Caco-2 (cell line): ENCODE results near the gene GRIN1. TPM values are rescaled to one million over a fixed set of nuclear protein-coding genes. Genes with fewer than 3 reads are reported as not detected.
A peak's percentile ranks its signal among the peaks of the same experiment; 100 is the strongest.

ENCODE experiments used
- BruUV-seq: library from RNA; stranded (reverse); fragments of 400-500 nt; replicated peaks from 2 replicates; lab custom pipeline; 2021; lab: Mats Ljungman, UMichigan
- CTCF ChIA-PET: fragments of 300-600 bp; sonication (Branson Sonifier 250); formaldehyde crosslinking; loops from one replicate; lab custom pipeline; 2022; ENCODE audit warnings: antibody characterized with exemption; lab: Charles Lee
- POLR2A ChIA-PET: fragments of 300-600 bp; sonication (Branson Sonifier 250); formaldehyde crosslinking; loops from one replicate; lab custom pipeline; 2022; ENCODE audit warnings: antibody characterized with exemption; lab: Charles Lee
- DNase-seq, 2 experiments: peaks; one replicate each; pipeline versions ENCODE4 v3.0.0 to v3.0.0-alpha.2; 2020 to 2022
- H3K27me3 ChIP-seq: replicated peaks from 2 replicates; pipeline ENCODE4 v1.6.0; 2011; ENCODE audit warnings: low read length; ENCODE audit not compliant: control insufficient read depth, insufficient read depth
- H3K36me3 ChIP-seq: 2 replicates; pipeline ENCODE4 v1.5.1; 2011; ENCODE audit warnings: low read length; ENCODE audit not compliant: control insufficient read depth, insufficient read depth
- H3K4me1 ChIP-seq: fragments of 250-450 bp; sonication (Bioruptor Pico); 2 replicates; pipeline ENCODE4 v1.5.1; 2020; ENCODE audit warnings: mild to moderate bottlenecking
- H3K4me3 ChIP-seq: 2 replicates; pipeline ENCODE4 v1.5.1; 2011; ENCODE audit warnings: low read depth, mild to moderate bottlenecking, control low read depth, low read length
- H3K9me3 ChIP-seq: fragments of 250-450 bp; sonication (Bioruptor Pico); 2 replicates; pipeline ENCODE4 v1.5.1; 2020; ENCODE audit warnings: mild to moderate bottlenecking, moderate library complexity
- H3K27ac Mint-ChIP-seq: one replicate; pipeline ENCODE4 v1.8.0; 2022; ENCODE audit warnings: mixed read lengths; ENCODE audit not compliant: unreplicated experiment
- H3K27me3 Mint-ChIP-seq: one replicate; pipeline ENCODE4 v1.8.0; 2022; ENCODE audit warnings: mixed read lengths; ENCODE audit not compliant: insufficient read depth, unreplicated experiment
- H3K36me3 Mint-ChIP-seq: one replicate; pipeline ENCODE4 v1.8.0; 2022; ENCODE audit warnings: mild to moderate bottlenecking, mixed read lengths; ENCODE audit not compliant: insufficient read depth, unreplicated experiment
- H3K4me1 Mint-ChIP-seq: one replicate; pipeline ENCODE4 v1.8.0; 2022; ENCODE audit warnings: low read depth, mixed read lengths; ENCODE audit not compliant: unreplicated experiment
- H3K4me3 Mint-ChIP-seq: one replicate; pipeline ENCODE4 v1.8.0; 2022; ENCODE audit warnings: mild to moderate bottlenecking, moderate library complexity, mixed read lengths; ENCODE audit not compliant: unreplicated experiment
- H3K9me3 Mint-ChIP-seq: one replicate; pipeline ENCODE4 v1.8.0; 2022; ENCODE audit warnings: mixed read lengths; ENCODE audit not compliant: unreplicated experiment
- intact Hi-C: fragments of 100-400 bp; cut with micrococcal nuclease; formaldehyde crosslinking; loops from one replicate; pipeline ENCODE4 v1.10.0; 2022; ENCODE audit not compliant: unreplicated experiment
- total RNA-seq: library from RNA; stranded (reverse); gene quantifications from 2 replicates; pipeline ENCODE4 v1.2.3, GENCODE V29; 2022
- TF ChIP-seq, protein P1 (sequence below), 2 experiments: fragments of 200-600 bp in 1 of 2; IDR thresholded peaks; 1 replicate in 1 of 2; 2 replicates in 1 of 2; pipeline versions ENCODE4 v1.5.1 to v1.8.0; 2011 to 2022; ENCODE audit warnings: antibody characterized with exemption in 1 of 2, control low read depth in 1 of 2, inconsistent platforms in 1 of 2, low read depth in 1 of 2, low read length in 1 of 2, mild to moderate bottlenecking in 1 of 2, moderate library complexity in 1 of 2; ENCODE audit not compliant: insufficient read depth in 1 of 2, severe bottlenecking in 1 of 2, unreplicated experiment in 1 of 2

Gene GRIN1
- total RNA-seq, 1 experiment from 2014 or later, result 3.7 TPM

GRCh38 chr9:137114613-137115393 is 24.2 kb upstream of the GRIN1 start, which contains the start of gene DPP7:
Gene DPP7, minus strand, starts transcription at chr9:137114733. Its CDS starts 20 bp downstream, at chr9:137114713.
- no TSS peak for BruUV-seq
- H3K4me3 Mint-ChIP-seq, result peak within 1 kb of the TSS; percentile 66

GRCh38 chr9:137115394-137116026 is 23.4 kb upstream of the GRIN1 start:
- POLR2A ChIA-PET, result interaction anchor here (0.5 kb wide), 1 partner anchor 125 kb away, joined by 3 read pairs; the partner anchor contains the start of gene TUBB4B
- intact Hi-C loops, result loop anchor here (2.0 kb wide), 1 partner anchor 111 kb away; the partner anchor contains the start of gene RNF224
- no peaks in the 10 kb centered on the region for H3K27me3 Mint-ChIP-seq
- H3K27ac Mint-ChIP-seq, result peak overlapping the region; percentile 64
- TF ChIP-seq, protein P1, sequence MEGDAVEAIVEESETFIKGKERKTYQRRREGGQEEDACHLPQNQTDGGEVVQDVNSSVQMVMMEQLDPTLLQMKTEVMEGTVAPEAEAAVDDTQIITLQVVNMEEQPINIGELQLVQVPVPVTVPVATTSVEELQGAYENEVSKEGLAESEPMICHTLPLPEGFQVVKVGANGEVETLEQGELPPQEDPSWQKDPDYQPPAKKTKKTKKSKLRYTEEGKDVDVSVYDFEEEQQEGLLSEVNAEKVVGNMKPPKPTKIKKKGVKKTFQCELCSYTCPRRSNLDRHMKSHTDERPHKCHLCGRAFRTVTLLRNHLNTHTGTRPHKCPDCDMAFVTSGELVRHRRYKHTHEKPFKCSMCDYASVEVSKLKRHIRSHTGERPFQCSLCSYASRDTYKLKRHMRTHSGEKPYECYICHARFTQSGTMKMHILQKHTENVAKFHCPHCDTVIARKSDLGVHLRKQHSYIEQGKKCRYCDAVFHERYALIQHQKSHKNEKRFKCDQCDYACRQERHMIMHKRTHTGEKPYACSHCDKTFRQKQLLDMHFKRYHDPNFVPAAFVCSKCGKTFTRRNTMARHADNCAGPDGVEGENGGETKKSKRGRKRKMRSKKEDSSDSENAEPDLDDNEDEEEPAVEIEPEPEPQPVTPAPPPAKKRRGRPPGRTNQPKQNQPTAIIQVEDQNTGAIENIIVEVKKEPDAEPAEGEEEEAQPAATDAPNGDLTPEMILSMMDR (IDR thresholded peaks at IDR 0.05; ENCODE audit: insufficient read depth in 1 of 2, low read depth in 1 of 2, low read length in 1 of 2, severe bottlenecking in 1 of 2, unreplicated experiment in 1 of 2), result no peak
- Histone ChIP-seq H3K4me3 (peak overlapping the region; percentile 70), H3K9me3 (no peaks in the 10 kb centered on the region), H3K36me3 (no peaks in the 10 kb centered on the region), H3K27me3 (no peaks in the 10 kb centered on the region), H3K4me1 (peaks cover 29% of the 10 kb centered on the region)
- CTCF ChIA-PET, result interaction anchor here (0.6 to 1.2 kb wide), 3 partner anchors 52 to 171 kb away, joined by 3 to 5 read pairs (median 4); no protein-coding TSS in a partner anchor
- H3K4me3 Mint-ChIP-seq, result peak overlapping the region; percentile 66
- DNase-seq, result no peak
- H3K4me1 Mint-ChIP-seq, result peaks cover 17% of the 10 kb centered on the region
- no peaks in the 10 kb centered on the region for H3K9me3 Mint-ChIP-seq
- BruUV-seq, result no TSS peak
- H3K36me3 Mint-ChIP-seq, result peaks cover 7% of the 10 kb centered on the region

More at GRCh38 chr9:137114613-137115393, 24.2 kb upstream of the GRIN1 start, which contains the start of gene DPP7:
- ChIA-PET POLR2A (interaction anchor here (0.5 kb wide), 1 partner anchor 126 kb away, joined by 3 read pairs; the partner anchor contains the start of gene TUBB4B), CTCF (interaction anchor here (0.8 to 1.2 kb wide), 2 partner anchors 122 to 172 kb away, joined by 4 to 5 read pairs; no protein-coding TSS in a partner anchor)
- peaks cover 11% of the 10 kb centered on the region for H3K36me3 Mint-ChIP-seq
- DNase-seq, result peak; percentile 57 to 76
- TF ChIP-seq, protein P1 (IDR thresholded peaks at IDR 0.05; ENCODE audit: insufficient read depth in 1 of 2, low read depth in 1 of 2, low read length in 1 of 2, severe bottlenecking in 1 of 2, unreplicated experiment in 1 of 2), result no peak
- H3K27me3 Mint-ChIP-seq, result no peaks in the 10 kb centered on the region
- H3K9me3 Mint-ChIP-seq, result no peaks in the 10 kb centered on the region
- no peaks in the 10 kb centered on the region for H3K9me3 ChIP-seq
- peak within 1 kb of the TSS; percentile 70 for H3K4me3 ChIP-seq
- H3K27me3 ChIP-seq, result no peaks in the 10 kb centered on the region
- H3K4me1 ChIP-seq, result peaks cover 29% of the 10 kb centered on the region
- no peaks in the 10 kb centered on the region for H3K36me3 ChIP-seq
- H3K27ac Mint-ChIP-seq, result peak within 1 kb of the TSS; percentile 64
- intact Hi-C loops, result no loop called here
- H3K4me1 Mint-ChIP-seq, result peaks cover 17% of the 10 kb centered on the region

GRCh38 chr9:137116027-137116507 is 22.9 kb upstream of the GRIN1 start:
- Histone ChIP-seq H3K9me3 (no peaks in the 10 kb centered on the region), H3K4me3 (no peak overlapping the region), H3K36me3 (no peaks in the 10 kb centered on the region), H3K4me1 (peaks cover 29% of the 10 kb centered on the region), H3K27me3 (no peaks in the 10 kb centered on the region)
- BruUV-seq, result no TSS peak
- H3K27ac Mint-ChIP-seq, result peak overlapping the region; percentile 64
- H3K4me1 Mint-ChIP-seq, result peaks cover 17% of the 10 kb centered on the region
- DNase-seq, result peak; percentile 51 to 54
- TF ChIP-seq, protein P1 (IDR thresholded peaks at IDR 0.05; ENCODE audit: insufficient read depth in 1 of 2, low read depth in 1 of 2, low read length in 1 of 2, severe bottlenecking in 1 of 2, unreplicated experiment in 1 of 2), result no peak
- H3K27me3 Mint-ChIP-seq, result no peaks in the 10 kb centered on the region
- intact Hi-C loops, result loop anchor here (2.0 kb wide), 1 partner anchor 111 kb away; the partner anchor contains the start of gene RNF224
- H3K4me3 Mint-ChIP-seq, result peak overlapping the region; percentile 66
- POLR2A ChIA-PET, result interaction anchor here (1.0 to 1.5 kb wide), 2 partner anchors 29 to 125 kb away, joined by 4 read pairs; partner anchors contain the start of genes MAN1B1 and TUBB4B
- CTCF ChIA-PET, result interaction anchor here (0.6 to 1.2 kb wide), 5 partner anchors 48 to 171 kb away, joined by 3 to 9 read pairs (median 4); no protein-coding TSS in a partner anchor
- H3K36me3 Mint-ChIP-seq, result peaks cover 7% of the 10 kb centered on the region
- H3K9me3 Mint-ChIP-seq, result no peaks in the 10 kb centered on the region
